Heart right ventricle (tissue), 16 donors: ENCODE measurements around the gene CDT1. TPM values are rescaled to one million over a fixed set of nuclear protein-coding genes. Genes with fewer than 3 reads are reported as not detected.

Experiments used
- ATAC-seq, 8 donors: fragments of 200-7000 bp; cut with Tn5 transposase; one replicate each; pipeline ENCODE4 v1.9.1; 2020; ENCODE audit warnings: mild to moderate bottlenecking in 8 of 8, moderate library complexity in 8 of 8, moderate number of reproducible peaks in 1 of 8
- DNase-seq, 2 donors: peaks; one replicate each; pipeline ENCODE4 v3.0.0-alpha.2; 2020
- H3K27ac ChIP-seq, 10 donors: fragments of 200-600 bp; sonication (generic) in 2 of 10; one replicate each; pipeline versions ENCODE4 v1.5.0 to v1.8.0; 2020 to 2022; ENCODE audit warnings: mild to moderate bottlenecking in 3 of 10
- H3K27me3 ChIP-seq, 7 donors: fragments of 200-600 bp; one replicate each; pipeline ENCODE4 v1.8.0; 2021 to 2022; ENCODE audit warnings: mild to moderate bottlenecking in 2 of 7
- H3K36me3 ChIP-seq, 9 donors: fragments of 200-600 bp; sonication (generic) in 1 of 9; one replicate each; pipeline versions ENCODE4 v1.5.0 to v1.8.0; 2020 to 2022; ENCODE audit warnings: mild to moderate bottlenecking in 2 of 9
- H3K4me1 ChIP-seq, 9 donors: fragments of 200-600 bp; sonication (generic) in 1 of 9; one replicate each; pipeline versions ENCODE4 v1.5.0 to v1.8.0; 2020 to 2022; ENCODE audit warnings: mild to moderate bottlenecking in 4 of 9
- H3K4me3 ChIP-seq, 10 donors: fragments of 200-600 bp; sonication (generic) in 2 of 10; one replicate each; pipeline versions ENCODE4 v1.5.0 to v1.8.0; 2020 to 2022; ENCODE audit warnings: mild to moderate bottlenecking in 7 of 10, moderate library complexity in 2 of 10
- H3K9me3 ChIP-seq, 11 donors: fragments of 200-600 bp in 10 of 11; sonication (generic) in 2 of 11; one replicate each; pipeline versions ENCODE4 v1.5.0 to v1.8.0; 2013 to 2022; ENCODE audit warnings: mild to moderate bottlenecking in 2 of 11, control low read depth in 1 of 11, moderate library complexity in 1 of 11
- WGBS, 2 donors: extraction: QIAGEN DNeasy Blood & Tissue Kit; methylation state at CpG; one replicate each; pipeline ENCODE4 v1.1.7; 2013; ENCODE audit warnings: inconsistent platforms in 1 of 2; 5-methylcytosine and 5-hydroxymethylcytosine counted together
- intact Hi-C, 10 donors: fragments of 100-400 bp; cut with DNase I; formaldehyde crosslinking; loops; one replicate each; pipeline versions ENCODE4 v1.11.1 to v1.14.2; 2022
- polyA plus RNA-seq, 2 donors: library from polyadenylated mRNA; stranded (reverse); fragments of 200-250 nt; gene quantifications; one replicate each; pipeline ENCODE4 v1.2.3, GENCODE V29; 2013
- total RNA-seq, 10 donors: library from RNA; stranded (reverse); fragmentation: NEBNext Ultra II Directional in 3 of 10; extraction: Animal tissue kit (Norgen Biotek cat#: 25700) in 3 of 10; gene quantifications; one replicate each; pipeline versions ENCODE4 v1.2.1 to v1.2.4, GENCODE V29; 2021 to 2023
- TF ChIP-seq, protein P1 (sequence below), 9 donors: fragments of 200-600 bp; sonication (generic) in 2 of 9; IDR thresholded peaks; one replicate each; pipeline versions ENCODE4 v1.5.0 to v1.8.0; 2021 to 2022; ENCODE audit warnings: antibody characterized with exemption in 9 of 9, mild to moderate bottlenecking in 5 of 9, moderate library complexity in 1 of 9
- donor health status: Arrhythmogenic right ventricular cardiomyopathy.
- donor health status: ischemic (EF 13 %, LVEDD 7.1; RV severe dilation, severe dysfunction).
- donor health status: healthy with polysubstance abuse.
- donor health status: DM: no; HTN: yes; CAD: no.
- donor health status: DM: no; HTN: no; CAD: no.
- donor health status: ischemic (EF 25% LVEDD 6.9; RV normal size, moderate dysfunction).
- donor health status: ischemic (EF 25% LVEDD 5.7; RV mildly dilated, moderate dysfunction).
- donor health status: healthy.
- donor health status: DM: yes; HTN: yes; CAD: no.
- donor health status: Ischemic cardiomyopathy.
- donor health status: ischemic (EF 35%, LVEDD 5.7; RV mildly dilated, moderate dysfunction).
- donor health status: nonischemic (EF 11% LVEDD 7.7; RV severe dilation, severe dysfunction).
- donor health status: DM: yes; HTN: yes; CAD: no.
- donor health status: PGD.
- donor health status: ischemic (EF 29% LVEDD 5.4; RV normal size, mild dysfunction).
- donor health status: nonischemic (EF 23%, LVEDD 6.1; RV moderate dilation, normal function).

CDT1 gene
- total and polyA plus RNA-seq, 12 donors: 0.15 to 2.6 (median 0.35) TPM

DNA sequence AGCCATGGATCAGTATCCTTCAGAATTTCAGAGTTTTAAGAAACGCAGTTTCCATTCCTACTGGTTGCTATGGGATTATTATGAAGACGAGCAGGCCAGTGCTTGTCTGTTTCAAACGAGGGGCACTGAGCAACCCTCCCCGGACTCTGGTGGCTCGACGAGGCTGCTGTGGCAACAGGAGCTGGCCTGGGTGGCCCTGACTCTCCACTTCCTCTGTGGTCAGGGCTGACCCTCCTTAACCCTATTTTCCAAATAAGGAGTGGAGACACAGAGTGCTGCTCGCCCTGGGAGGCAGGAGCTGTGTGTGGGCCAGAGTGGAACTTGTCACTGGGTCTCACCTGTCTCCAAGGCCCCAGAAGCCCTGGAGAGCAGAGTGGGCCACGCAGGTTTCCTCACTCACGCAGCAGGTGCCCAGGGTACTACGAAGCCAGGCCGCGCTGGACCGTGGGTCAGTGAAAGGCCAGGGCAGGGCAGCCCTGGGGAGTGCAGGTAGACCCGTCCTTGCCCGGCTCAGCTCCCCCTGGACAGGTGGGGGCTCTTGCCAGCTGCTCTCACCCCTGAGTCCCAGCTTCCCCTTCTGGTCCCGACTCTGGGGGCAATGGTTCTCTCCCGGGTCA is 49.8 kb downstream of the CDT1 start:
- Histone ChIP-seq H3K36me3 (peaks cover 0 to 41% (median 0%) of the 10 kb centered on the region in 9 donors), H3K27ac (peak overlapping the region in 1 of 10 donors; percentile 31), H3K27me3 (no peaks in the 10 kb centered on the region), H3K9me3 (no peaks in the 10 kb centered on the region), H3K4me1 (peaks cover 10 to 48% (median 22%) of the 10 kb centered on the region in 9 donors), H3K4me3 (no peak overlapping the region)
- DNase-seq: no peak
- no peak for ATAC-seq
- 83 to 85% methylated on average over 17 of the region's 17 CpGs for WGBS, 2 donors
- TF ChIP-seq, protein P1, sequence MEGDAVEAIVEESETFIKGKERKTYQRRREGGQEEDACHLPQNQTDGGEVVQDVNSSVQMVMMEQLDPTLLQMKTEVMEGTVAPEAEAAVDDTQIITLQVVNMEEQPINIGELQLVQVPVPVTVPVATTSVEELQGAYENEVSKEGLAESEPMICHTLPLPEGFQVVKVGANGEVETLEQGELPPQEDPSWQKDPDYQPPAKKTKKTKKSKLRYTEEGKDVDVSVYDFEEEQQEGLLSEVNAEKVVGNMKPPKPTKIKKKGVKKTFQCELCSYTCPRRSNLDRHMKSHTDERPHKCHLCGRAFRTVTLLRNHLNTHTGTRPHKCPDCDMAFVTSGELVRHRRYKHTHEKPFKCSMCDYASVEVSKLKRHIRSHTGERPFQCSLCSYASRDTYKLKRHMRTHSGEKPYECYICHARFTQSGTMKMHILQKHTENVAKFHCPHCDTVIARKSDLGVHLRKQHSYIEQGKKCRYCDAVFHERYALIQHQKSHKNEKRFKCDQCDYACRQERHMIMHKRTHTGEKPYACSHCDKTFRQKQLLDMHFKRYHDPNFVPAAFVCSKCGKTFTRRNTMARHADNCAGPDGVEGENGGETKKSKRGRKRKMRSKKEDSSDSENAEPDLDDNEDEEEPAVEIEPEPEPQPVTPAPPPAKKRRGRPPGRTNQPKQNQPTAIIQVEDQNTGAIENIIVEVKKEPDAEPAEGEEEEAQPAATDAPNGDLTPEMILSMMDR (IDR thresholded peaks at IDR 0.05): no peak
- intact Hi-C loops: loop anchor here in 1 of 10 donors (5.0 kb wide), 1 partner anchor 36 kb away; no protein-coding TSS in a partner anchor

DNA sequence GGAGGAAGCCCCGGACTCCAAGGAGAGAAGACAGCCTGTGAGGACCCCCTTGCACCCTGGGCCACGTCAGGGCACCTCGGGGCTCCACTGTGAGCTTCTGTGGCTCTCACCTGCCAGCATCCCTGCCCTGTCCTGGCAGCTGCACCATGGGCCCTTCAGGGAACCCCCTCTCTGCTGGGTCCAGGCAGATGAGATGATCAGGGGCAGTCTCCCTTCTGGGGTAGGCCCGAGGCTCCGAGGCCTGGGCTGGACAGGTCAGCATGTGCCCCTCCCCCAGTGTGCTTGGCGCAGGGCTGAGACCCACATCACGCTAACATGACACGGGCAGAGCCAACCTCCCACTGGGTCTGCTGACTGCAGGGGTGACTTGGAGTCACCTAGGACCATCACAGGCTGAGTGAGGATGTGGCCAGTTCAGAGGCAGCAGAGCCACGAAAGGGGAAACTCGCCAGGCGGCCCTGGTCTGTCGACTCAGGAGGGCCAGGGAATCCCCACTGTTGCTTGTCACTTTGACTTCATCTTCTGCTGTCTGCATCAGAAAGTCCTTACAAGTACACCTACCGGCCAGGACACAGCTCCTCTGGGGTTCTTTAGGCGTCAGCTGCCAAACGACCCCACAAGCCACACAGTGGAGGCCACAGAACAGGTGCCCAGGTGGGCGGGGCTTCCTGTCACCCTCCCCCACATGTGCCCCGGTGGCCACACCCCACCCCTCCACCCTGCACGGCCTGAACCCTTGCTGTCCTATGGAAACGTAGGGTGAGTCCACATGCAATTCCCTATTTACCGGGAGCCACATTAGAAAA is 50.9 kb downstream of the CDT1 start:
- Histone ChIP-seq H3K27ac (peak overlapping the region in 1 of 10 donors; percentile 88), H3K4me3 (no peak overlapping the region), H3K4me1 (peaks cover 10 to 50% (median 22%) of the 10 kb centered on the region in 9 donors), H3K27me3 (no peaks in the 10 kb centered on the region), H3K9me3 (no peaks in the 10 kb centered on the region), H3K36me3 (peaks cover 0 to 48% (median 0%) of the 10 kb centered on the region in 9 donors)
- TF ChIP-seq, protein P1 (IDR thresholded peaks at IDR 0.05): no peak
- ATAC-seq (no peak), DNase-seq (no peak)
- WGBS, 2 donors: 78 to 81% methylated on average over 20 of the region's 20 CpGs
- intact Hi-C loops: loop anchor here in 5 of 10 donors (2.0 to 5.0 kb wide), 3 partner anchors 37 to 68 kb away; partner anchors contain the start of gene APRT (in 3 of the 5)

DNA sequence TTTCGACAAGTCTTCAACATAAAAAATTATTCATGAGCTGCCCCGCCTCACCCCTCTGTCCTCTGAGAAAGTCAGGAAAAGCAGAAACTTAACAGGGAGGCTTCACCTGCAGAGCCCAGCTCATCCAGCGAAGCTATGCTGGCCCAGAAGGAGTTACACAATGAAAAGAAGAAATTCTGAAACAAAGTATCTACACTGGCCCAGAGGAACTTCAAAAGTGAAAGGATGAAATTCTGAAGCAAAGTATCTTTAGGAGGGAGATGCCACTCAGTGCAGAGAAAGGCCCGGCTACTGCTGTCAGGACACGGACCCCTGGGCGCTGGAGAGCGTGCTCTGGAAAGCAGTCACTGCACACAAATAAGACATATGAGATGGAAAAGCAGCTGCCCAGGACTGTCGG is 51.6 kb downstream of the CDT1 start:
- Histone ChIP-seq H3K36me3 (peaks cover 0 to 48% (median 5%) of the 10 kb centered on the region in 9 donors), H3K4me3 (peak overlapping the region in 1 of 10 donors; percentile 97), H3K9me3 (no peaks in the 10 kb centered on the region), H3K4me1 (peaks cover 10 to 50% (median 22%) of the 10 kb centered on the region in 9 donors), H3K27me3 (no peaks in the 10 kb centered on the region), H3K27ac (peak overlapping the region in 1 of 10 donors; percentile 88)
- no peak for DNase-seq
- WGBS, 2 donors: 90% methylated on average over 8 of the region's 8 CpGs
- intact Hi-C loops: loop anchor here in 4 of 10 donors (2.0 to 5.0 kb wide), 3 partner anchors 38 to 68 kb away; partner anchors contain the start of gene APRT (in 3 of the 4)
- ATAC-seq: no peak
- TF ChIP-seq, protein P1 (IDR thresholded peaks at IDR 0.05): no peak

DNA sequence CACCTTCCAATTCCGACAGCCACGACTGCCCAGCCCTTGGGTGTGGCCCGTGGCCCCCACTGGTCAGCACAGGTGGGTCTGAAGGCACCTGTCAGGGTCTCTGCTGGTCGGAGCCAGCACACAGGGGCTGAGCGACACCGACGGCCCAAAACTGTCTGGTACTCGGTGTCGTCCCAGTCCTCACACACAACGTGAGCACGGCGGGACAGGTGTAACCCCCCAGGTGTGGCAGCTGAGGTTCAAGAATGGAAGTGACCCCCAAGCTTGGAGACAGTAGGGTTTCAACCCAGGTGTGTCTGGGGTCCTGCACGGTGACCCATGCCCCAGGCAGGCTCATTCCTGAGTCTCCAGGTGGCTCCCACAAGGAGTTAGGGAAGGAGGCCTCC is 52.1 kb downstream of the CDT1 start:
- H3K27ac ChIP-seq: peak overlapping the region in 5 of 10 donors; percentile 70 to 88 (median 73)
- TF ChIP-seq, protein P1 (IDR thresholded peaks at IDR 0.05): no peak
- no peaks in the 10 kb centered on the region for H3K27me3 ChIP-seq
- peak overlapping the region in 9 of 10 donors; percentile 71 to 97 (median 92) for H3K4me3 ChIP-seq
- 87 to 90% methylated on average over 13 of the region's 13 CpGs for WGBS, 2 donors
- intact Hi-C loops: loop anchor here in 5 of 10 donors (2.0 to 5.0 kb wide), 4 partner anchors 38 to 67 kb away; partner anchors contain the start of gene APRT (in 4 of the 5)
- no peak for DNase-seq
- peaks cover 10 to 50% (median 22%) of the 10 kb centered on the region in 9 donors for H3K4me1 ChIP-seq
- ATAC-seq: peak in 1 of 8 donors; percentile 1
- H3K9me3 ChIP-seq: no peaks in the 10 kb centered on the region
- H3K36me3 ChIP-seq: peaks cover 0 to 48% (median 10%) of the 10 kb centered on the region in 9 donors
